Measurements from ENCODE around the gene RIPPLY2. TPM values are rescaled to one million over a fixed set of nuclear protein-coding genes. Genes with fewer than 3 reads are reported as not detected.

RIPPLY2 gene
- total and polyA plus RNA-seq, 2 donors (not counting 3 experiments of a cell fraction or from before 2014, with no cell fraction given) = 0.25 to 0.53 TPM

GRCh38 chr6:83879746-83880145, 26.6 kb downstream of the RIPPLY2 start:
- no peak overlapping the region for H2AFZ ChIP-seq (ENCODE audit: low read depth, low read length)
- no peak for FAIRE-seq
- no TSS peak for BruUV-seq (replicated peaks)
- dilution Hi-C loops (cut with MboI; ENCODE audit: extremely low pct_ligation_motif_present, low sequenced_read_pairs) = no loop called here
- H3K9ac ChIP-seq (replicated peaks; ENCODE audit: extremely low read depth, insufficient read depth, low read length) = no peak overlapping the region
- no peak for DNase-seq (ENCODE audit: low read depth, low spot score)
- H3K79me2 ChIP-seq (ENCODE audit: control insufficient read depth, insufficient read depth, low read length) = no peaks in the 10 kb centered on the region
- no peak overlapping the region for H3K27ac ChIP-seq (ENCODE audit: insufficient read depth, low read depth, low read length)
- H3K9me1 ChIP-seq (replicated peaks; ENCODE audit: control insufficient read depth, extremely low read depth, insufficient read depth, low read length) = no peaks in the 10 kb centered on the region
- POLR2A ChIA-PET = no interaction called here
- H3K36me3 ChIP-seq (ENCODE audit: control insufficient read depth in 2 of 2, extremely low read depth in 1 of 2, insufficient read depth in 2 of 2, low read length in 2 of 2) = no peaks in the 10 kb centered on the region
- CTCF ChIA-PET = no interaction called here
- no peak overlapping the region for H3K4me2 ChIP-seq (ENCODE audit: insufficient read depth, low read length)
- intact Hi-C loops (cut with micrococcal nuclease) = loop anchor here (5.0 to 10.0 kb wide), 4 partner anchors 265 to 1445 kb away; no protein-coding TSS in a partner anchor
- no peak for TF ChIP-seq FOS (IDR thresholded peaks at IDR 0.05; ENCODE audit: borderline replicate concordance, insufficient read depth, low read length)
- TF ChIP-seq CTCF (IDR thresholded peaks at IDR 0.05; ENCODE audit: extremely low read depth in 1 of 2, insufficient read depth in 1 of 2, low read depth in 1 of 2, low read length in 2 of 2) = no peak
- no peak for TF ChIP-seq JUN (IDR thresholded peaks at IDR 0.05; ENCODE audit: borderline replicate concordance, insufficient read depth, insufficient read length, low read depth)
- TF ChIP-seq GATA2 (IDR thresholded peaks at IDR 0.05; ENCODE audit: insufficient read depth, insufficient read length, low read depth, low read length) = no peak
- TF ChIP-seq POLR2A (IDR thresholded peaks at IDR 0.05; ENCODE audit: low read depth, low read length) = no peak
- no peak for TF ChIP-seq POLR2AphosphoS5 (IDR thresholded peaks at IDR 0.05; ENCODE audit: insufficient read depth, low read depth, low read length)
- no peak for TF ChIP-seq EZH2 (IDR thresholded peaks at IDR 0.05; ENCODE audit: borderline replicate concordance, low read depth, low read length, severe bottlenecking)
- TF ChIP-seq MYC (IDR thresholded peaks at IDR 0.05; ENCODE audit: low read depth, low read length) = no peak
- no peaks in the 10 kb centered on the region for H4K20me1 ChIP-seq (replicated peaks; ENCODE audit: control insufficient read depth, extremely low read depth, insufficient read depth, low read length)
- no peaks in the 10 kb centered on the region for H3K9me3 ChIP-seq (replicated peaks; ENCODE audit: control insufficient read depth, insufficient read depth, low read length)
- H3K27me3 ChIP-seq (ENCODE audit: control insufficient read depth in 2 of 2, insufficient read depth in 2 of 2, low read length in 2 of 2) = no peaks in the 10 kb centered on the region
- no peak overlapping the region for H3K4me3 ChIP-seq (replicated peaks in 1 of 3; ENCODE audit: insufficient read depth in 1 of 3, low read depth in 1 of 3, low read length in 3 of 3)
- peaks cover 8% of the 10 kb centered on the region for H3K4me1 ChIP-seq (ENCODE audit: control insufficient read depth, extremely low read depth, insufficient read depth, low read length)
